PC-3 (cell line): Measurements from ENCODE around the gene NUP155.
"Not testable (repeated sequence)": the region's sequence is repeated elsewhere in the genome, so short reads cannot be mapped to it uniquely, and the experiment has no call there.

ENCODE experiments used
- EZH2 ChIP-seq: fragments of 300-600 bp; sonication (generic); IDR thresholded peaks from one replicate; pipeline ENCODE4 v1.6.1; 2017; ENCODE audit warnings: antibody characterized with exemption, mild to moderate bottlenecking, low read length; ENCODE audit not compliant: unreplicated experiment
- EZH2phosphoT487 ChIP-seq: fragments of 300-600 bp; sonication (generic); IDR thresholded peaks from 2 replicates; pipeline ENCODE4 v1.6.1; 2018; ENCODE audit warnings: mild to moderate bottlenecking, antibody characterized with exemption, low read length, borderline replicate concordance
- TF ChIP-seq, protein P1 (sequence below): fragments of 300-600 bp; sonication (generic); conservative IDR thresholded peaks from 2 replicates; pipeline ENCODE4 v1.5.1; 2017; ENCODE audit warnings: antibody characterized with exemption, low read depth, mild to moderate bottlenecking, low read length

DNA sequence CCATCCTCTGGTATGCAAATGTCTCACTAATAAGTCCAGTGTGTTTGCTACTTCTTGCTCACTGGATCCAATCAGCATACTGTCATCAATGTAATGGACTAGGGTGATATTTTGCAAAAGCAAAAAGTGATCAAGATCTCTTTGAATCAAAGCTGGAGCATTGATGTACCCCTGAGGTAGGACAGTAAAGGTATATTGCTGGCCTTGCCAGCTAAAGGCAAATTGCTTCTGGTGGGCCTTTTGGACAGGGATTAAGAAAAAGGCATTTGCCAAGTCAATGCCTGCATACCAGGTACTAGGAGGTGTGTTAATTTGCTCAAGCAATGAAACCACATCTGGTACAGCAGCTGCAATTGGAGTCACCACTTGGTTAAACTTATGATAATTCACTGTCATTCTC lies 102.8 kb downstream of the NUP155 start:
- TF ChIP-seq, protein P1, sequence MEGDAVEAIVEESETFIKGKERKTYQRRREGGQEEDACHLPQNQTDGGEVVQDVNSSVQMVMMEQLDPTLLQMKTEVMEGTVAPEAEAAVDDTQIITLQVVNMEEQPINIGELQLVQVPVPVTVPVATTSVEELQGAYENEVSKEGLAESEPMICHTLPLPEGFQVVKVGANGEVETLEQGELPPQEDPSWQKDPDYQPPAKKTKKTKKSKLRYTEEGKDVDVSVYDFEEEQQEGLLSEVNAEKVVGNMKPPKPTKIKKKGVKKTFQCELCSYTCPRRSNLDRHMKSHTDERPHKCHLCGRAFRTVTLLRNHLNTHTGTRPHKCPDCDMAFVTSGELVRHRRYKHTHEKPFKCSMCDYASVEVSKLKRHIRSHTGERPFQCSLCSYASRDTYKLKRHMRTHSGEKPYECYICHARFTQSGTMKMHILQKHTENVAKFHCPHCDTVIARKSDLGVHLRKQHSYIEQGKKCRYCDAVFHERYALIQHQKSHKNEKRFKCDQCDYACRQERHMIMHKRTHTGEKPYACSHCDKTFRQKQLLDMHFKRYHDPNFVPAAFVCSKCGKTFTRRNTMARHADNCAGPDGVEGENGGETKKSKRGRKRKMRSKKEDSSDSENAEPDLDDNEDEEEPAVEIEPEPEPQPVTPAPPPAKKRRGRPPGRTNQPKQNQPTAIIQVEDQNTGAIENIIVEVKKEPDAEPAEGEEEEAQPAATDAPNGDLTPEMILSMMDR = not testable (repeated sequence)
- TF ChIP-seq EZH2, EZH2phosphoT487: not testable (repeated sequence)
